H1 (cell line): ENCODE results near the gene TJP3. TPM values are rescaled to one million over a fixed set of nuclear protein-coding genes. Genes with fewer than 3 reads are reported as not detected.

ENCODE experiments used
- CTCF ChIA-PET: fragments of 300-600 bp; sonication (Branson Sonifier 250); formaldehyde crosslinking; loops from one replicate; lab custom pipeline; 2021; ENCODE audit not compliant: partially characterized antibody; lab: Charles Lee
- POLR2A ChIA-PET: fragments of 300-600 bp; sonication (Branson Sonifier 250); formaldehyde crosslinking; loops from one replicate; lab custom pipeline; 2021; ENCODE audit warnings: inconsistent platforms; ENCODE audit not compliant: partially characterized antibody; lab: Charles Lee
- DNase-seq, 2 experiments: peaks; one replicate each; pipeline versions ENCODE4 v3.0.0 to v3.0.0-alpha.2; 2010 to 2022; ENCODE audit warnings: low spot score in 2 of 2, low read depth in 1 of 2, mixed read lengths in 1 of 2
- FAIRE-seq: peaks from 2 replicates; lab custom pipeline; 2011; peaks lifted over from hg19 to GRCh38; lab: Jason Lieb, UNC
- H2AFZ ChIP-seq: 2 replicates; pipeline ENCODE4 v1.8.1; 2012; ENCODE audit warnings: low read length, inconsistent platforms
- H2AK5ac ChIP-seq: 2 replicates; pipeline ENCODE4 v1.6.1; 2013; ENCODE audit warnings: low read depth, low read length
- H2BK120ac ChIP-seq: replicated peaks from 2 replicates; pipeline ENCODE3; 2013; ENCODE audit warnings: low read depth, low read length, inconsistent platforms
- H2BK12ac ChIP-seq: 2 replicates; pipeline ENCODE4 v1.6.1; 2013; ENCODE audit warnings: low read depth, low read length
- H2BK15ac ChIP-seq: 2 replicates; pipeline ENCODE4 v1.6.1; 2013; ENCODE audit warnings: low read length
- H2BK20ac ChIP-seq: 2 replicates; pipeline ENCODE4 v1.6.1; 2013; ENCODE audit warnings: low read length
- H2BK5ac ChIP-seq: 2 replicates; pipeline ENCODE4 v1.6.1; 2013; ENCODE audit warnings: low read depth, low read length
- H3K14ac ChIP-seq: 2 replicates; pipeline ENCODE4 v1.6.1; 2013; ENCODE audit warnings: inconsistent platforms; ENCODE audit not compliant: insufficient read length
- H3K18ac ChIP-seq: 2 replicates; pipeline ENCODE4 v1.6.1; 2013; ENCODE audit warnings: low read length; ENCODE audit errors: extremely low read depth
- H3K23ac ChIP-seq: 2 replicates; pipeline ENCODE4 v1.6.1; 2013; ENCODE audit warnings: inconsistent platforms; ENCODE audit not compliant: insufficient read length
- H3K23me2 ChIP-seq: 2 replicates; pipeline ENCODE4 v1.6.1; 2013; ENCODE audit warnings: low read depth, low read length
- H3K27ac ChIP-seq: 2 replicates; pipeline ENCODE4 v1.6.1; 2011; ENCODE audit warnings: low read depth, low read length, inconsistent platforms
- H3K27me3 ChIP-seq, 4 experiments: replicated peaks in 1 of 4; 1 replicate in 1 of 4; 2 replicates in 3 of 4; pipeline versions ENCODE4 v1.6.1 to v1.8.1; 2011 to 2013; ENCODE audit warnings: low read length in 3 of 4, mild to moderate bottlenecking in 3 of 4, inconsistent platforms in 2 of 4, mixed read lengths in 2 of 4, moderate library complexity in 1 of 4; ENCODE audit not compliant: control insufficient read depth in 3 of 4, insufficient read depth in 3 of 4; ENCODE audit errors: extremely low read depth in 1 of 4
- H3K36me3 ChIP-seq, 4 experiments: 2 replicates each; pipeline versions ENCODE4 v1.6.1 to v1.8.1; 2011 to 2013; ENCODE audit warnings: mild to moderate bottlenecking in 4 of 4, low read length in 3 of 4, moderate library complexity in 2 of 4, control low read depth in 1 of 4, inconsistent platforms in 1 of 4; ENCODE audit not compliant: insufficient read depth in 4 of 4, control insufficient read depth in 2 of 4
- H3K4ac ChIP-seq: replicated peaks from 2 replicates; pipeline ENCODE3; 2013; ENCODE audit warnings: low read length, low read depth, mixed read lengths, inconsistent platforms; ENCODE audit not compliant: insufficient read length
- H3K4me1 ChIP-seq, 4 experiments: replicated peaks in 1 of 4; 1 replicate in 1 of 4; 2 replicates in 3 of 4; pipeline versions ENCODE4 v1.6.1 to v1.8.1; 2011 to 2013; ENCODE audit warnings: low read length in 3 of 4, inconsistent platforms in 2 of 4, mixed read lengths in 1 of 4; ENCODE audit not compliant: insufficient read depth in 4 of 4, control insufficient read depth in 3 of 4
- H3K4me2 ChIP-seq, 2 experiments: 2 replicates each; pipeline versions ENCODE4 v1.6.1 to v1.8.1; 2011 to 2013; ENCODE audit warnings: low read depth in 2 of 2, low read length in 2 of 2, control low read depth in 1 of 2, inconsistent platforms in 1 of 2, mild to moderate bottlenecking in 1 of 2; ENCODE audit not compliant: insufficient read depth in 1 of 2
- H3K4me3 ChIP-seq, 4 experiments: fragments of 200-600, 300-600 bp in 1 of 4; sonication (generic), shearing (Covaris generic), sonication (Bioruptor Twin) in 1 of 4; 2 replicates each; pipeline versions ENCODE4 v1.5.1 to v1.8.1; 2011 to 2016; ENCODE audit warnings: low read length in 4 of 4, low read depth in 3 of 4, control low read depth in 2 of 4, inconsistent platforms in 2 of 4, mild to moderate bottlenecking in 2 of 4, mixed read lengths in 1 of 4, moderate library complexity in 1 of 4; ENCODE audit not compliant: insufficient read depth in 2 of 4; ENCODE audit errors: extremely low read depth in 1 of 4
- H3K56ac ChIP-seq: replicated peaks from 2 replicates; pipeline ENCODE3; 2013; ENCODE audit warnings: low read depth, mild to moderate bottlenecking, mixed read lengths, low read length, inconsistent platforms; ENCODE audit not compliant: insufficient read length
- H3K79me1 ChIP-seq: 2 replicates; pipeline ENCODE4 v1.6.1; 2013; ENCODE audit warnings: low read depth, low read length, control low read depth
- H3K79me2 ChIP-seq, 2 experiments: 2 replicates each; pipeline versions ENCODE4 v1.6.1 to v1.8.1; 2012 to 2013; ENCODE audit warnings: low read length in 2 of 2, mild to moderate bottlenecking in 2 of 2, inconsistent platforms in 1 of 2; ENCODE audit not compliant: insufficient read depth in 2 of 2, control insufficient read depth in 1 of 2
- H3K9ac ChIP-seq, 4 experiments: replicated peaks in 1 of 4; 1 replicate in 1 of 4; 2 replicates in 3 of 4; pipeline versions ENCODE4 v1.6.1 to v1.8.1; 2011 to 2013; ENCODE audit warnings: low read depth in 3 of 4, low read length in 3 of 4, control low read depth in 2 of 4, mild to moderate bottlenecking in 2 of 4, moderate library complexity in 2 of 4, inconsistent platforms in 1 of 4; ENCODE audit errors: extremely low read depth in 1 of 4
- H3K9me3 ChIP-seq, 2 experiments: 2 replicates each; pipeline versions ENCODE4 v1.6.1 to v1.8.1; 2012 to 2013; ENCODE audit warnings: mild to moderate bottlenecking in 2 of 2, moderate library complexity in 2 of 2, control low read depth in 1 of 2, inconsistent platforms in 1 of 2, low read depth in 1 of 2, low read length in 1 of 2, mixed read lengths in 1 of 2; ENCODE audit not compliant: insufficient read depth in 2 of 2
- H4K20me1 ChIP-seq, 2 experiments: replicated peaks in 1 of 2; 2 replicates each; pipeline versions ENCODE3 to v1.8.1; 2011 to 2013; ENCODE audit warnings: inconsistent platforms in 2 of 2, low read length in 2 of 2, mild to moderate bottlenecking in 1 of 2; ENCODE audit not compliant: insufficient read depth in 2 of 2, control insufficient read depth in 1 of 2
- H4K5ac ChIP-seq: 2 replicates; pipeline ENCODE4 v1.6.1; 2013; ENCODE audit warnings: low read length, low read depth, mixed read lengths, inconsistent platforms; ENCODE audit not compliant: insufficient read length
- H4K8ac ChIP-seq: 2 replicates; pipeline ENCODE4 v1.8.0; 2013; ENCODE audit warnings: mild to moderate bottlenecking, moderate library complexity, low read length, inconsistent platforms; ENCODE audit not compliant: insufficient read depth; ENCODE audit errors: extremely low read depth
- H4K91ac ChIP-seq: replicated peaks from 2 replicates; pipeline ENCODE3; 2013; ENCODE audit warnings: low read length, mixed read lengths, inconsistent platforms; ENCODE audit not compliant: insufficient read length
- ATF3 ChIP-seq: IDR thresholded peaks from 2 replicates; pipeline ENCODE4 v1.6.1; 2011; ENCODE audit warnings: low read depth, mild to moderate bottlenecking, low read length; ENCODE audit not compliant: insufficient read depth
- BCL11A ChIP-seq, 2 experiments: IDR thresholded peaks; one replicate each; pipeline ENCODE4 v1.6.1; 2011; ENCODE audit warnings: low read depth in 2 of 2, low read length in 2 of 2, mild to moderate bottlenecking in 2 of 2
- CTBP2 ChIP-seq: IDR thresholded peaks from 2 replicates; pipeline ENCODE4 v1.7.0; 2011; ENCODE audit warnings: borderline replicate concordance, mild to moderate bottlenecking, moderate library complexity, mixed read lengths, low read length; ENCODE audit not compliant: insufficient read depth, insufficient read length
- CTCF ChIP-seq, 3 experiments: IDR thresholded peaks; 1 replicate in 2 of 3; 2 replicates in 1 of 3; pipeline versions ENCODE4 v1.5.1 to v1.6.1; 2011; ENCODE audit warnings: low read length in 3 of 3, mild to moderate bottlenecking in 3 of 3, inconsistent platforms in 2 of 3, low read depth in 1 of 3, moderate library complexity in 1 of 3; ENCODE audit not compliant: insufficient read depth in 1 of 3; ENCODE audit errors: control extremely low read depth in 1 of 3
- SIX5 ChIP-seq: IDR thresholded peaks from 2 replicates; pipeline ENCODE4 v1.6.1; 2011; ENCODE audit warnings: mild to moderate bottlenecking, low read depth, low read length
- USF2 ChIP-seq: IDR thresholded peaks from 2 replicates; pipeline ENCODE4 v1.6.1; 2011; ENCODE audit warnings: low read length, improper control_type of control experiment
- YY1 ChIP-seq: IDR thresholded peaks from 2 replicates; pipeline ENCODE4 v1.6.1; 2011; ENCODE audit warnings: low read depth, mild to moderate bottlenecking, low read length
- WGBS, 2 experiments: shearing (Covaris generic) in 1 of 2; methylation state at CpG; one replicate each; pipeline versions ENCODE4 v1.1.6 to v1.1.7; 2013 to 2015; ENCODE audit warnings: low lambda C conversion rate in 2 of 2, mixed read lengths in 2 of 2, inconsistent platforms in 1 of 2, low coverage in 1 of 2, missing lambda C conversion rate in 1 of 2; ENCODE audit not compliant: insufficient replicate concordance in 2 of 2, insufficient coverage in 1 of 2, insufficient read length in 1 of 2; ENCODE audit errors: extremely low coverage in 1 of 2, missing lambda C conversion rate in 1 of 2; 5-methylcytosine and 5-hydroxymethylcytosine counted together
- polyA plus RNA-seq, 7 experiments: library from polyadenylated mRNA; depleted of rRNA in 3 of 7; stranded (reverse) in 5 of 7; unstranded in 2 of 7; fragments of >200 nt in 5 of 7; fragments of 200-250 nt in 2 of 7; gene quantifications; 1 replicate in 5 of 7; 2 replicates in 1 of 7; 4 replicates in 1 of 7; pipeline versions ENCODE4 v1.2.1 to v1.2.3, GENCODE V29; 2011 to 2013; ENCODE audit warnings: missing spikeins in 2 of 7, mixed read lengths in 2 of 7
- total RNA-seq: library from RNA; stranded (reverse); fragmentation: NEBNext Ultra II Directional; extraction: Animal tissue kit (Norgen Biotek cat#: 25700); gene quantifications from 2 replicates; pipeline ENCODE4 v1.2.1, GENCODE V29; 2021

Gene TJP3
- total and polyA plus RNA-seq, 2 of the 8 experiments (the other 6 are each of a cell fraction or from before 2014, with no cell fraction given), result 17.1 to 26.1 TPM

GRCh38 chr19:3765121-3765520, 56.9 kb downstream of the TJP3 start:
- H3K14ac ChIP-seq, result no peak overlapping the region
- WGBS, 2 experiments, result 97% methylated on average over 10 of the region's 12 CpGs; no CpG with 5 or more reads in 1 of the 2 experiments
- FAIRE-seq (no peak), DNase-seq (no peak)
- no peak overlapping the region for H2BK5ac ChIP-seq
- H2BK120ac ChIP-seq, result no peak overlapping the region
- no peak overlapping the region for H3K56ac ChIP-seq
- no peaks in the 10 kb centered on the region for H3K9me3 ChIP-seq
- no peaks in the 10 kb centered on the region for H3K27me3 ChIP-seq
- CTCF ChIA-PET, result no interaction called here
- no peak overlapping the region for H2AK5ac ChIP-seq
- no peak overlapping the region for H3K4ac ChIP-seq
- no peak overlapping the region for H2BK20ac ChIP-seq
- no peak overlapping the region for H3K4me2 ChIP-seq
- H4K20me1 ChIP-seq, result peaks cover 0 to 11% of the 10 kb centered on the region in 2 experiments
- POLR2A ChIA-PET, result interaction anchor here (0.7 kb wide), 1 partner anchor 860 kb away, joined by 3 read pairs; no protein-coding TSS in a partner anchor
- H3K79me2 ChIP-seq, result peaks cover 0 to 7% of the 10 kb centered on the region in 2 experiments; a peak in 1 of 4 replicates
- peaks cover 0 to 8% (median 3%) of the 10 kb centered on the region in 4 experiments; a peak in 6 of 8 replicates for H3K36me3 ChIP-seq
- H3K27ac ChIP-seq, result no peak overlapping the region
- H2BK15ac ChIP-seq, result no peak overlapping the region
- H3K79me1 ChIP-seq, result peaks cover 3% of the 10 kb centered on the region; the same call in 1 of the 2 replicates
- no peak overlapping the region for H4K5ac ChIP-seq
- no peaks in the 10 kb centered on the region for H3K4me1 ChIP-seq
- no peak overlapping the region for H3K23ac ChIP-seq
- no peak overlapping the region for H3K4me3 ChIP-seq
- H4K8ac ChIP-seq, result peak overlapping the region; percentile 79; the same call in 1 of the 2 replicates
- H4K91ac ChIP-seq, result no peak overlapping the region
- H3K18ac ChIP-seq, result no peak overlapping the region
- H3K23me2 ChIP-seq, result peaks cover 5% of the 10 kb centered on the region
- H3K9ac ChIP-seq, result no peak overlapping the region
- H2AFZ ChIP-seq, result no peak overlapping the region
- H2BK12ac ChIP-seq, result no peak overlapping the region
- TF ChIP-seq USF2 (no peak), CTCF (IDR thresholded peaks at IDR 0.05; ENCODE audit: control extremely low read depth in 1 of 3, insufficient read depth in 1 of 3, low read depth in 1 of 3, low read length in 3 of 3) (no peak), CTBP2 (no peak), BCL11A (IDR thresholded peaks at IDR 0.05; ENCODE audit: low read depth in 2 of 2, low read length in 2 of 2) (no peak), ATF3 (no peak), SIX5 (no peak), YY1 (no peak)
